Caco-2 (cell line): ENCODE results near the gene ST8SIA6. TPM values are rescaled to one million over a fixed set of nuclear protein-coding genes. Genes with fewer than 3 reads are reported as not detected.

Experiments
- BruUV-seq: library from RNA; stranded (reverse); fragments of 400-500 nt; replicated peaks from 2 replicates; lab custom pipeline; 2021; lab: Mats Ljungman, UMichigan
- CTCF ChIA-PET: fragments of 300-600 bp; sonication (Branson Sonifier 250); formaldehyde crosslinking; loops from one replicate; lab custom pipeline; 2022; ENCODE audit warnings: antibody characterized with exemption; lab: Charles Lee
- POLR2A ChIA-PET: fragments of 300-600 bp; sonication (Branson Sonifier 250); formaldehyde crosslinking; loops from one replicate; lab custom pipeline; 2022; ENCODE audit warnings: antibody characterized with exemption; lab: Charles Lee
- DNase-seq, 2 experiments: peaks; one replicate each; pipeline versions ENCODE4 v3.0.0 to v3.0.0-alpha.2; 2020 to 2022
- H3K27me3 ChIP-seq: replicated peaks from 2 replicates; pipeline ENCODE4 v1.6.0; 2011; ENCODE audit warnings: low read length; ENCODE audit not compliant: control insufficient read depth, insufficient read depth
- H3K36me3 ChIP-seq: 2 replicates; pipeline ENCODE4 v1.5.1; 2011; ENCODE audit warnings: low read length; ENCODE audit not compliant: control insufficient read depth, insufficient read depth
- H3K4me1 ChIP-seq: fragments of 250-450 bp; sonication (Bioruptor Pico); 2 replicates; pipeline ENCODE4 v1.5.1; 2020; ENCODE audit warnings: mild to moderate bottlenecking
- H3K4me3 ChIP-seq: 2 replicates; pipeline ENCODE4 v1.5.1; 2011; ENCODE audit warnings: low read depth, mild to moderate bottlenecking, control low read depth, low read length
- H3K9me3 ChIP-seq: fragments of 250-450 bp; sonication (Bioruptor Pico); 2 replicates; pipeline ENCODE4 v1.5.1; 2020; ENCODE audit warnings: mild to moderate bottlenecking, moderate library complexity
- H3K27ac Mint-ChIP-seq: one replicate; pipeline ENCODE4 v1.8.0; 2022; ENCODE audit warnings: mixed read lengths; ENCODE audit not compliant: unreplicated experiment
- H3K27me3 Mint-ChIP-seq: one replicate; pipeline ENCODE4 v1.8.0; 2022; ENCODE audit warnings: mixed read lengths; ENCODE audit not compliant: insufficient read depth, unreplicated experiment
- H3K36me3 Mint-ChIP-seq: one replicate; pipeline ENCODE4 v1.8.0; 2022; ENCODE audit warnings: mild to moderate bottlenecking, mixed read lengths; ENCODE audit not compliant: insufficient read depth, unreplicated experiment
- H3K4me1 Mint-ChIP-seq: one replicate; pipeline ENCODE4 v1.8.0; 2022; ENCODE audit warnings: low read depth, mixed read lengths; ENCODE audit not compliant: unreplicated experiment
- H3K4me3 Mint-ChIP-seq: one replicate; pipeline ENCODE4 v1.8.0; 2022; ENCODE audit warnings: mild to moderate bottlenecking, moderate library complexity, mixed read lengths; ENCODE audit not compliant: unreplicated experiment
- H3K9me3 Mint-ChIP-seq: one replicate; pipeline ENCODE4 v1.8.0; 2022; ENCODE audit warnings: mixed read lengths; ENCODE audit not compliant: unreplicated experiment
- intact Hi-C: fragments of 100-400 bp; cut with micrococcal nuclease; formaldehyde crosslinking; loops from one replicate; pipeline ENCODE4 v1.10.0; 2022; ENCODE audit not compliant: unreplicated experiment
- total RNA-seq: library from RNA; stranded (reverse); gene quantifications from 2 replicates; pipeline ENCODE4 v1.2.3, GENCODE V29; 2022
- TF ChIP-seq, protein P1 (sequence below), 2 experiments: fragments of 200-600 bp in 1 of 2; IDR thresholded peaks; 1 replicate in 1 of 2; 2 replicates in 1 of 2; pipeline versions ENCODE4 v1.5.1 to v1.8.0; 2011 to 2022; ENCODE audit warnings: antibody characterized with exemption in 1 of 2, control low read depth in 1 of 2, inconsistent platforms in 1 of 2, low read depth in 1 of 2, low read length in 1 of 2, mild to moderate bottlenecking in 1 of 2, moderate library complexity in 1 of 2; ENCODE audit not compliant: insufficient read depth in 1 of 2, severe bottlenecking in 1 of 2, unreplicated experiment in 1 of 2

ST8SIA6 gene
- total RNA-seq, 1 experiment from 2014 or later = 0.16 TPM

DNA sequence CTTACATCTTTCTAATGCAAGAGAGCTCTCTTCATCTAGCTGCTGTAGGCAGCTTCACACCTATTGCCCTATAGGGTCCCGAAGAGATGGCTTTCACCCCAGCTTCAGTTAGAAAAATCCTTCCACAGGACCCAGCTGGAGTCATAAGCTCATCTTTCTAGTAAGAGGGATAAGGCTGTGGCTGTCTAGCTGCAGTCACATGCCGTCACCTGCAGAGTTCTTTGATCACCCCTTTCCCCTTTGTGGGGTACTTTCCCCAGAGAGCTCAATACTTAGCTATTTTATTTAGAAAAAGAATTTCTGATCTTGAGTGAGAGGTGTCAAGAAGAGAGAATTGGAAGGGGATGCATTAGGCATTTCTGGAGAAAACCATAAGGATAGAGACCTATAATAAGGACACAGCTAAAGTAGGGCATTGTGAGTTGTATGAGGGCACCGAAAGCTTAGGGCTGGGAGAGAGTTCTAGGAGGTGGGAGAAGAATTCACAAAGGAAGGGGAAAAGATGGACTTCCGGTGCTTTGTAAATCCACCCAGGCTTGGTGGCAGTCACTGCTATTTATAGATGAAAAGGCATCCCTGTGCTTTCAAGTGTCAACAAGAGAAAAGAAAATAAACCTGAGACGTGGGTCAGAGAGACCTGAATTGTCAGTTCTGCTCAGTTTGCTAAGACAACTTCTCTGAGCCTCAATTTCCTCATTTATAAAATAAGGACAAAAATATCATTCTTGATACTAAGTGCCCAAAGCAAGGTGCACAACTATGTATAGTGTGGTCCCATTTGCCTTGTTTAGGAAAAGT lies 11.1 kb upstream of the ST8SIA6 start:
- DNase-seq = no peak
- H3K36me3 Mint-ChIP-seq = no peaks in the 10 kb centered on the region
- no peaks in the 10 kb centered on the region for H3K4me1 Mint-ChIP-seq
- ChIA-PET POLR2A (no interaction called here), CTCF (no interaction called here)
- H3K4me1 ChIP-seq = no peaks in the 10 kb centered on the region
- H3K27me3 Mint-ChIP-seq = peaks cover 13% of the 10 kb centered on the region
- H3K4me3 ChIP-seq = no peak overlapping the region
- intact Hi-C loops = no loop called here
- H3K27me3 ChIP-seq = no peaks in the 10 kb centered on the region
- H3K9me3 Mint-ChIP-seq = peaks cover 12% of the 10 kb centered on the region
- no peak overlapping the region for H3K27ac Mint-ChIP-seq
- H3K9me3 ChIP-seq = no peaks in the 10 kb centered on the region
- no TSS peak for BruUV-seq
- H3K36me3 ChIP-seq = no peaks in the 10 kb centered on the region
- no peak overlapping the region for H3K4me3 Mint-ChIP-seq
- TF ChIP-seq, protein P1, sequence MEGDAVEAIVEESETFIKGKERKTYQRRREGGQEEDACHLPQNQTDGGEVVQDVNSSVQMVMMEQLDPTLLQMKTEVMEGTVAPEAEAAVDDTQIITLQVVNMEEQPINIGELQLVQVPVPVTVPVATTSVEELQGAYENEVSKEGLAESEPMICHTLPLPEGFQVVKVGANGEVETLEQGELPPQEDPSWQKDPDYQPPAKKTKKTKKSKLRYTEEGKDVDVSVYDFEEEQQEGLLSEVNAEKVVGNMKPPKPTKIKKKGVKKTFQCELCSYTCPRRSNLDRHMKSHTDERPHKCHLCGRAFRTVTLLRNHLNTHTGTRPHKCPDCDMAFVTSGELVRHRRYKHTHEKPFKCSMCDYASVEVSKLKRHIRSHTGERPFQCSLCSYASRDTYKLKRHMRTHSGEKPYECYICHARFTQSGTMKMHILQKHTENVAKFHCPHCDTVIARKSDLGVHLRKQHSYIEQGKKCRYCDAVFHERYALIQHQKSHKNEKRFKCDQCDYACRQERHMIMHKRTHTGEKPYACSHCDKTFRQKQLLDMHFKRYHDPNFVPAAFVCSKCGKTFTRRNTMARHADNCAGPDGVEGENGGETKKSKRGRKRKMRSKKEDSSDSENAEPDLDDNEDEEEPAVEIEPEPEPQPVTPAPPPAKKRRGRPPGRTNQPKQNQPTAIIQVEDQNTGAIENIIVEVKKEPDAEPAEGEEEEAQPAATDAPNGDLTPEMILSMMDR (IDR thresholded peaks at IDR 0.05; ENCODE audit: insufficient read depth in 1 of 2, low read depth in 1 of 2, low read length in 1 of 2, severe bottlenecking in 1 of 2, unreplicated experiment in 1 of 2) = no peak

DNA sequence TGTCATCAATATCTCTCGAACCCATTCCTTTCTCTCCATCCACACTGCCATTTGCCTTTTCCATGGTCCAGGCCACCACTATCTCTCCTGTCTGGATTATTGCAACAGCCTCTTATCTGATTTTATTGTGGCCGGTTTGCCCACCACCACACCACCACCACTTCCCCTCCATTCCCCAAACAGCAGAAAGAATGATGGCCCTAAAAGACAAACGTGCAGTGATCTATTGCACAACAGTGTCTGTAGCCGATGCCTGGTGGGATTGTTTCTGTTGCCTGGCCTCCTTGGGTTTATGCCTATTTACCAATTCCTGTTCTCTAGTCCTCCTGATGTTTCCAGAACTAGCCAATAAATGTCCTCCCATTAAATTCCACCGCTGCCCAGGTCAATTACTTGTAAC lies 10.2 kb upstream of the ST8SIA6 start:
- peaks cover 14% of the 10 kb centered on the region for H3K27me3 Mint-ChIP-seq
- Histone ChIP-seq H3K36me3 (no peaks in the 10 kb centered on the region), H3K9me3 (no peaks in the 10 kb centered on the region), H3K27me3 (no peaks in the 10 kb centered on the region), H3K4me1 (no peaks in the 10 kb centered on the region), H3K4me3 (no peak overlapping the region)
- ChIA-PET CTCF (no interaction called here), POLR2A (no interaction called here)
- intact Hi-C loops = no loop called here
- H3K36me3 Mint-ChIP-seq = no peaks in the 10 kb centered on the region
- H3K4me1 Mint-ChIP-seq = no peaks in the 10 kb centered on the region
- H3K9me3 Mint-ChIP-seq = peaks cover 12% of the 10 kb centered on the region
- no peak for DNase-seq
- H3K27ac Mint-ChIP-seq = no peak overlapping the region
- no peak overlapping the region for H3K4me3 Mint-ChIP-seq
- BruUV-seq = no TSS peak
- TF ChIP-seq, protein P1 (IDR thresholded peaks at IDR 0.05; ENCODE audit: insufficient read depth in 1 of 2, low read depth in 1 of 2, low read length in 1 of 2, severe bottlenecking in 1 of 2, unreplicated experiment in 1 of 2) = no peak

DNA sequence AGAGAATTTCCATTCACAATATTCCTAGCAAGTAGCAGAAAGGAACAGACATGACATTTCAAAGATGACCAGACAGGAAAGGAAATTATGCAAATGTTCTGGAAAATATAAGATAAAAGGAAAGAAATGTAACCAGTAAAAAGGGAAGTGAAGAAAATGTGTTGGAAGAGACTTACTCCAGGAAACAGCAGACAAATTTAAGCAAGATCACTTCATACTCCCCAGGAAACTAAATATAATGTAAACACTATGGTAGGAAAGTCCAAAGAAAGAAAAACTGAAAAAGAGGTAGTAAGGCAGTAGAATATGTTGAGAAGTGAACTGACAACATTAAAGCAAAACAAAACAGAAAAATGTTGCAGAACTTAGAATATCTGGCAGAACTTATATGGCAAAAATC lies 6.4 kb upstream of the ST8SIA6 start:
- Histone ChIP-seq H3K4me1 (no peaks in the 10 kb centered on the region), H3K4me3 (no peak overlapping the region), H3K36me3 (no peaks in the 10 kb centered on the region), H3K9me3 (no peaks in the 10 kb centered on the region), H3K27me3 (no peaks in the 10 kb centered on the region)
- CTCF ChIA-PET = no interaction called here
- Mint-ChIP-seq H3K27ac (no peak overlapping the region), H3K9me3 (peaks cover 12% of the 10 kb centered on the region), H3K4me1 (no peaks in the 10 kb centered on the region), H3K36me3 (no peaks in the 10 kb centered on the region), H3K27me3 (peaks cover 9% of the 10 kb centered on the region), H3K4me3 (no peak overlapping the region)
- TF ChIP-seq, protein P1 (IDR thresholded peaks at IDR 0.05; ENCODE audit: insufficient read depth in 1 of 2, low read depth in 1 of 2, low read length in 1 of 2, severe bottlenecking in 1 of 2, unreplicated experiment in 1 of 2) = no peak
- intact Hi-C loops = no loop called here
- POLR2A ChIA-PET = no interaction called here
- BruUV-seq = no TSS peak
- DNase-seq = no peak
